ENCODE data around the gene ASCC1.

DNA sequence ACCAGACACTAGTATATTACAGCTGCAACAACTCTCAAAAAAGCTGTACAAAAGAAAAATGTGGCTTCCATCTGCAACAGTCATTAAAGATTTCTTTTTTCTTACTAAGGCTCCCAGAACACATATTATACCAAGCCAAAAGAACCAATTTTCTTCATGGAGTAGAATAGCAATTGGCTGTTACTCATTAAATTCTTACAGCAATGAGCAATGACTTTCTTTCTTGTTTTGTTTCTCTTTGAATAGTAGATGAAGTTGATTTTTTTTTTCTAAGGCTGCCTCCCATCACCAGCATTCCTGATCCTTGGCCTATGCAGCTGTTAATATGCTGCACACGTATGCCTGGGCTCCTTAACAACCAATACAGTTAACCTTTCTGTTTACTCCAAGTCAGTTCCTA, 91.1 kb downstream of the ASCC1 start:
- TF ChIP-seq, protein P1, sequence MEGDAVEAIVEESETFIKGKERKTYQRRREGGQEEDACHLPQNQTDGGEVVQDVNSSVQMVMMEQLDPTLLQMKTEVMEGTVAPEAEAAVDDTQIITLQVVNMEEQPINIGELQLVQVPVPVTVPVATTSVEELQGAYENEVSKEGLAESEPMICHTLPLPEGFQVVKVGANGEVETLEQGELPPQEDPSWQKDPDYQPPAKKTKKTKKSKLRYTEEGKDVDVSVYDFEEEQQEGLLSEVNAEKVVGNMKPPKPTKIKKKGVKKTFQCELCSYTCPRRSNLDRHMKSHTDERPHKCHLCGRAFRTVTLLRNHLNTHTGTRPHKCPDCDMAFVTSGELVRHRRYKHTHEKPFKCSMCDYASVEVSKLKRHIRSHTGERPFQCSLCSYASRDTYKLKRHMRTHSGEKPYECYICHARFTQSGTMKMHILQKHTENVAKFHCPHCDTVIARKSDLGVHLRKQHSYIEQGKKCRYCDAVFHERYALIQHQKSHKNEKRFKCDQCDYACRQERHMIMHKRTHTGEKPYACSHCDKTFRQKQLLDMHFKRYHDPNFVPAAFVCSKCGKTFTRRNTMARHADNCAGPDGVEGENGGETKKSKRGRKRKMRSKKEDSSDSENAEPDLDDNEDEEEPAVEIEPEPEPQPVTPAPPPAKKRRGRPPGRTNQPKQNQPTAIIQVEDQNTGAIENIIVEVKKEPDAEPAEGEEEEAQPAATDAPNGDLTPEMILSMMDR (conservative IDR thresholded peaks at IDR 0.05; ENCODE audit: low read depth in 2 of 2) = no peak
- TF ChIP-seq POLR2AphosphoS5 (IDR thresholded peaks at IDR 0.05; ENCODE audit: low read depth) = no peak
- no peak for TF ChIP-seq ZNF331 (CRISPR knock-in tag; IDR thresholded peaks at IDR 0.05; ENCODE audit: low read depth)
- no peak for TF ChIP-seq EZH2 (IDR thresholded peaks at IDR 0.05; ENCODE audit: low read depth, unreplicated experiment)
- TF ChIP-seq CREB1 (CRISPR knock-in tag; IDR thresholded peaks at IDR 0.05; ENCODE audit: low read depth) = no peak
- TF ChIP-seq, protein P2, sequence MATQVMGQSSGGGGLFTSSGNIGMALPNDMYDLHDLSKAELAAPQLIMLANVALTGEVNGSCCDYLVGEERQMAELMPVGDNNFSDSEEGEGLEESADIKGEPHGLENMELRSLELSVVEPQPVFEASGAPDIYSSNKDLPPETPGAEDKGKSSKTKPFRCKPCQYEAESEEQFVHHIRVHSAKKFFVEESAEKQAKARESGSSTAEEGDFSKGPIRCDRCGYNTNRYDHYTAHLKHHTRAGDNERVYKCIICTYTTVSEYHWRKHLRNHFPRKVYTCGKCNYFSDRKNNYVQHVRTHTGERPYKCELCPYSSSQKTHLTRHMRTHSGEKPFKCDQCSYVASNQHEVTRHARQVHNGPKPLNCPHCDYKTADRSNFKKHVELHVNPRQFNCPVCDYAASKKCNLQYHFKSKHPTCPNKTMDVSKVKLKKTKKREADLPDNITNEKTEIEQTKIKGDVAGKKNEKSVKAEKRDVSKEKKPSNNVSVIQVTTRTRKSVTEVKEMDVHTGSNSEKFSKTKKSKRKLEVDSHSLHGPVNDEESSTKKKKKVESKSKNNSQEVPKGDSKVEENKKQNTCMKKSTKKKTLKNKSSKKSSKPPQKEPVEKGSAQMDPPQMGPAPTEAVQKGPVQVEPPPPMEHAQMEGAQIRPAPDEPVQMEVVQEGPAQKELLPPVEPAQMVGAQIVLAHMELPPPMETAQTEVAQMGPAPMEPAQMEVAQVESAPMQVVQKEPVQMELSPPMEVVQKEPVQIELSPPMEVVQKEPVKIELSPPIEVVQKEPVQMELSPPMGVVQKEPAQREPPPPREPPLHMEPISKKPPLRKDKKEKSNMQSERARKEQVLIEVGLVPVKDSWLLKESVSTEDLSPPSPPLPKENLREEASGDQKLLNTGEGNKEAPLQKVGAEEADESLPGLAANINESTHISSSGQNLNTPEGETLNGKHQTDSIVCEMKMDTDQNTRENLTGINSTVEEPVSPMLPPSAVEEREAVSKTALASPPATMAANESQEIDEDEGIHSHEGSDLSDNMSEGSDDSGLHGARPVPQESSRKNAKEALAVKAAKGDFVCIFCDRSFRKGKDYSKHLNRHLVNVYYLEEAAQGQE (IDR thresholded peaks at IDR 0.05; ENCODE audit: unreplicated experiment) = no peak
- TF ChIP-seq, protein P3, sequence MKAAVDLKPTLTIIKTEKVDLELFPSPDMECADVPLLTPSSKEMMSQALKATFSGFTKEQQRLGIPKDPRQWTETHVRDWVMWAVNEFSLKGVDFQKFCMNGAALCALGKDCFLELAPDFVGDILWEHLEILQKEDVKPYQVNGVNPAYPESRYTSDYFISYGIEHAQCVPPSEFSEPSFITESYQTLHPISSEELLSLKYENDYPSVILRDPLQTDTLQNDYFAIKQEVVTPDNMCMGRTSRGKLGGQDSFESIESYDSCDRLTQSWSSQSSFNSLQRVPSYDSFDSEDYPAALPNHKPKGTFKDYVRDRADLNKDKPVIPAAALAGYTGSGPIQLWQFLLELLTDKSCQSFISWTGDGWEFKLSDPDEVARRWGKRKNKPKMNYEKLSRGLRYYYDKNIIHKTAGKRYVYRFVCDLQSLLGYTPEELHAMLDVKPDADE (IDR thresholded peaks at IDR 0.05) = no peak
- TF ChIP-seq NANOG (IDR thresholded peaks at IDR 0.05; ENCODE audit: borderline replicate concordance) = no peak
- no peak for TF ChIP-seq JUNB (IDR thresholded peaks at IDR 0.05; ENCODE audit: unreplicated experiment)
- TF ChIP-seq EZH2phosphoT487 (IDR thresholded peaks at IDR 0.05; ENCODE audit: unreplicated experiment) = no peak
- no peak for TF ChIP-seq STAT1 (IDR thresholded peaks at IDR 0.05; ENCODE audit: unreplicated experiment)
- TF ChIP-seq, protein P4, sequence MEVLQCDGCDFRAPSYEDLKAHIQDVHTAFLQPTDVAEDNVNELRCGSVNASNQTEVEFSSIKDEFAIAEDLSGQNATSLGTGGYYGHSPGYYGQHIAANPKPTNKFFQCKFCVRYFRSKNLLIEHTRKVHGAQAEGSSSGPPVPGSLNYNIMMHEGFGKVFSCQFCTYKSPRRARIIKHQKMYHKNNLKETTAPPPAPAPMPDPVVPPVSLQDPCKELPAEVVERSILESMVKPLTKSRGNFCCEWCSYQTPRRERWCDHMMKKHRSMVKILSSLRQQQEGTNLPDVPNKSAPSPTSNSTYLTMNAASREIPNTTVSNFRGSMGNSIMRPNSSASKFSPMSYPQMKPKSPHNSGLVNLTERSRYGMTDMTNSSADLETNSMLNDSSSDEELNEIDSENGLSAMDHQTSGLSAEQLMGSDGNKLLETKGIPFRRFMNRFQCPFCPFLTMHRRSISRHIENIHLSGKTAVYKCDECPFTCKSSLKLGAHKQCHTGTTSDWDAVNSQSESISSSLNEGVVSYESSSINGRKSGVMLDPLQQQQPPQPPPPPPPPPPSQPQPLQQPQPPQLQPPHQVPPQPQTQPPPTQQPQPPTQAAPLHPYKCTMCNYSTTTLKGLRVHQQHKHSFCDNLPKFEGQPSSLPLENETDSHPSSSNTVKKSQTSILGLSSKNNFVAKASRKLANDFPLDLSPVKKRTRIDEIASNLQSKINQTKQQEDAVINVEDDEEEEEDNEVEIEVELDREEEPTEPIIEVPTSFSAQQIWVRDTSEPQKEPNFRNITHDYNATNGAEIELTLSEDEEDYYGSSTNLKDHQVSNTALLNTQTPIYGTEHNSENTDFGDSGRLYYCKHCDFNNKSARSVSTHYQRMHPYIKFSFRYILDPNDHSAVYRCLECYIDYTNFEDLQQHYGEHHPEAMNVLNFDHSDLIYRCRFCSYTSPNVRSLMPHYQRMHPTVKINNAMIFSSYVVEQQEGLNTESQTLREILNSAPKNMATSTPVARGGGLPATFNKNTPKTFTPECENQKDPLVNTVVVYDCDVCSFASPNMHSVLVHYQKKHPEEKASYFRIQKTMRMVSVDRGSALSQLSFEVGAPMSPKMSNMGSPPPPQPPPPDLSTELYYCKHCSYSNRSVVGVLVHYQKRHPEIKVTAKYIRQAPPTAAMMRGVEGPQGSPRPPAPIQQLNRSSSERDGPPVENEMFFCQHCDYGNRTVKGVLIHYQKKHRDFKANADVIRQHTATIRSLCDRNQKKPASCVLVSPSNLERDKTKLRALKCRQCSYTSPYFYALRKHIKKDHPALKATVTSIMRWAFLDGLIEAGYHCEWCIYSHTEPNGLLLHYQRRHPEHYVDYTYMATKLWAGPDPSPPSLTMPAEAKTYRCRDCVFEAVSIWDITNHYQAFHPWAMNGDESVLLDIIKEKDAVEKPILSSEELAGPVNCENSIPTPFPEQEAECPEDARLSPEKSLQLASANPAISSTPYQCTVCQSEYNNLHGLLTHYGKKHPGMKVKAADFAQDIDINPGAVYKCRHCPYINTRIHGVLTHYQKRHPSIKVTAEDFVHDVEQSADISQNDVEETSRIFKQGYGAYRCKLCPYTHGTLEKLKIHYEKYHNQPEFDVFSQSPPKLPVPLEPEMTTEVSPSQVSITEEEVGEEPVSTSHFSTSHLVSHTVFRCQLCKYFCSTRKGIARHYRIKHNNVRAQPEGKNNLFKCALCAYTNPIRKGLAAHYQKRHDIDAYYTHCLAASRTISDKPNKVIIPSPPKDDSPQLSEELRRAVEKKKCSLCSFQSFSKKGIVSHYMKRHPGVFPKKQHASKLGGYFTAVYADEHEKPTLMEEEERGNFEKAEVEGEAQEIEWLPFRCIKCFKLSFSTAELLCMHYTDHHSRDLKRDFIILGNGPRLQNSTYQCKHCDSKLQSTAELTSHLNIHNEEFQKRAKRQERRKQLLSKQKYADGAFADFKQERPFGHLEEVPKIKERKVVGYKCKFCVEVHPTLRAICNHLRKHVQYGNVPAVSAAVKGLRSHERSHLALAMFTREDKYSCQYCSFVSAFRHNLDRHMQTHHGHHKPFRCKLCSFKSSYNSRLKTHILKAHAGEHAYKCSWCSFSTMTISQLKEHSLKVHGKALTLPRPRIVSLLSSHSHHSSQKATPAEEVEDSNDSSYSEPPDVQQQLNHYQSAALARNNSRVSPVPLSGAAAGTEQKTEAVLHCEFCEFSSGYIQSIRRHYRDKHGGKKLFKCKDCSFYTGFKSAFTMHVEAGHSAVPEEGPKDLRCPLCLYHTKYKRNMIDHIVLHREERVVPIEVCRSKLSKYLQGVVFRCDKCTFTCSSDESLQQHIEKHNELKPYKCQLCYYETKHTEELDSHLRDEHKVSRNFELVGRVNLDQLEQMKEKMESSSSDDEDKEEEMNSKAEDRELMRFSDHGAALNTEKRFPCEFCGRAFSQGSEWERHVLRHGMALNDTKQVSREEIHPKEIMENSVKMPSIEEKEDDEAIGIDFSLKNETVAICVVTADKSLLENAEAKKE (CRISPR knock-in tag; IDR thresholded peaks at IDR 0.05) = no peak

Data from GM23338 (cell line).